HepG2 (cell line): ENCODE measurements around the gene GCHFR. TPM values are rescaled to one million over a fixed set of nuclear protein-coding genes. Genes with fewer than 3 reads are reported as not detected.

ENCODE experiments used
- ATAD3A ChIP-seq: sonication (generic); formaldehyde crosslinking; IDR thresholded peaks from 2 replicates; pipeline ENCODE4 v1.4.0; 2020; ENCODE audit warnings: missing genetic modification reagents
- CSRNP1 ChIP-seq: sonication (generic); formaldehyde crosslinking; IDR thresholded peaks from 2 replicates; pipeline ENCODE4 v1.8.1; 2023; ENCODE audit warnings: mild to moderate bottlenecking, missing genetic modification reagents
- MTF1 ChIP-seq: sonication (generic); formaldehyde crosslinking; IDR thresholded peaks from 2 replicates; pipeline ENCODE4 v1.5.0; 2020; ENCODE audit warnings: missing genetic modification reagents
- PRDM10 ChIP-seq: sonication (generic); formaldehyde crosslinking; IDR thresholded peaks from 2 replicates; pipeline ENCODE4 v1.4.0; 2020; ENCODE audit warnings: low read depth, missing genetic modification reagents
- RCOR2 ChIP-seq: IDR thresholded peaks from 2 replicates; pipeline ENCODE4 v1.6.1; 2016; ENCODE audit warnings: missing biosample characterization, missing genetic modification reagents
- SIN3A ChIP-seq: IDR thresholded peaks from 2 replicates; pipeline ENCODE4 v1.6.1; 2011; ENCODE audit warnings: low read depth, mild to moderate bottlenecking, control low read depth, low read length, borderline replicate concordance
- ZBTB20 ChIP-seq: sonication (generic); formaldehyde crosslinking; IDR thresholded peaks from 2 replicates; pipeline ENCODE4 v1.8.1; 2023; ENCODE audit warnings: missing genetic modification reagents, low read depth, mild to moderate bottlenecking, borderline replicate concordance
- ZFP36L2 ChIP-seq: sonication (generic); formaldehyde crosslinking; IDR thresholded peaks from 2 replicates; pipeline ENCODE4 v1.4.0; 2020; ENCODE audit warnings: missing genetic modification reagents
- ZNF225 ChIP-seq: sonication (generic); formaldehyde crosslinking; IDR thresholded peaks from 2 replicates; pipeline ENCODE4 v1.4.0; 2020; ENCODE audit warnings: mild to moderate bottlenecking, missing genetic modification reagents
- ZNF30 ChIP-seq: sonication (generic); formaldehyde crosslinking; IDR thresholded peaks from 2 replicates; pipeline ENCODE4 v1.5.0; 2020; ENCODE audit warnings: mild to moderate bottlenecking, missing genetic modification reagents
- ZNF333 ChIP-seq: sonication (generic); formaldehyde crosslinking; IDR thresholded peaks from 2 replicates; pipeline ENCODE4 v1.4.0; 2020; ENCODE audit warnings: mild to moderate bottlenecking, missing genetic modification reagents, borderline replicate concordance
- ZNF574 ChIP-seq: sonication (generic); formaldehyde crosslinking; IDR thresholded peaks from 2 replicates; pipeline ENCODE4 v1.4.0; 2020; ENCODE audit warnings: missing genetic modification reagents
- ZNF577 ChIP-seq: sonication (generic); formaldehyde crosslinking; IDR thresholded peaks from 2 replicates; pipeline ENCODE4 v1.4.0; 2020; ENCODE audit warnings: mild to moderate bottlenecking, low read depth, missing genetic modification reagents, borderline replicate concordance
- ZNF7 ChIP-seq: IDR thresholded peaks from 2 replicates; pipeline ENCODE4 v1.6.1; 2016; ENCODE audit warnings: missing biosample characterization, missing genetic modification reagents
- ZNF773 ChIP-seq: sonication (generic); formaldehyde crosslinking; IDR thresholded peaks from 2 replicates; pipeline ENCODE4 v1.4.0; 2020; ENCODE audit warnings: missing genetic modification reagents, borderline replicate concordance
- polyA plus RNA-seq, 8 experiments: library from polyadenylated mRNA; depleted of rRNA in 3 of 8; stranded (reverse) in 7 of 8; unstranded in 1 of 8; fragments of >200 nt; fragmentation: Illumina TruSeq in 4 of 8; extraction: Trizol in 4 of 8; gene quantifications; 2 replicates each; pipeline versions ENCODE4 v1.2.1 to v1.2.3, GENCODE V29; 2011 to 2016; ENCODE audit warnings: low read depth in 4 of 8, missing spikeins in 1 of 8, mixed read lengths in 1 of 8; ENCODE audit not compliant: insufficient read depth in 1 of 8
- total RNA-seq, 5 experiments: library from RNA; depleted of rRNA; stranded (reverse); fragments of >200 nt; fragmentation: Illumina TruSeq; extraction: Trizol; gene quantifications; 2 replicates each; pipeline ENCODE4 v1.2.3, GENCODE V29; 2016; ENCODE audit warnings: low read depth in 1 of 5
- TF ChIP-seq, protein P1 (sequence below): sonication (generic); formaldehyde crosslinking; IDR thresholded peaks from 2 replicates; pipeline ENCODE4 v1.8.0; 2022; ENCODE audit warnings: missing genetic modification reagents, low read depth, mild to moderate bottlenecking, borderline replicate concordance

GCHFR gene
- total and polyA plus RNA-seq, 2 of the 13 experiments (the other 11 are each of a cell fraction or from before 2014, with no cell fraction given) = 51.5 to 92.4 TPM

- TF ChIP-seq CSRNP1 (CRISPR knock-in tag) (no peak; the same call in 1 of the 2 replicates), ZNF773 (CRISPR knock-in tag) (no peak), ZNF577 (CRISPR knock-in tag) (0 out of 2 replicates have a peak, but pooled peaks have one; percentile 52), MTF1 (CRISPR knock-in tag) (0 out of 2 replicates have a peak, but pooled peaks have one; percentile 36), ZBTB20 (peak; percentile 63; the same call in 1 of the 2 replicates), ZNF225 (no peak; the same call in 1 of the 2 replicates), ZNF574 (CRISPR knock-in tag) (no peak; the same call in 1 of the 2 replicates), ZNF333 (CRISPR knock-in tag) (no peak), SIN3A (peak; percentile 85; the same call in 1 of the 2 replicates), ATAD3A (CRISPR knock-in tag) (no peak), PRDM10 (CRISPR knock-in tag) (no peak; the same call in 1 of the 2 replicates), ZNF30 (CRISPR knock-in tag) (peak; percentile 82; the same call in 1 of the 2 replicates), ZNF7 (CRISPR knock-in tag) (no peak), ZFP36L2 (CRISPR knock-in tag) (no peak), RCOR2 (CRISPR knock-in tag) (no peak)
- TF ChIP-seq, protein P1, sequence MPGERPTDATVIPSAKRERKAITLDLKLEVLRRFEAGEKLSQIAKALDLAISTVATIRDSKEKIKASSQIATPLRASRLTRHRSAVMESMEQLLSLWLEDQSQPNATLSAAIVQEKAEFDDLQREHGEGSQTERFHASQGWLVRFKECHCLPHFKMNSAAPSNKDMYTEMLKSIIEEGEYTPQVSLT (CRISPR knock-in tag) = no peak; the same call in 1 of the 2 replicates
Observed at GRCh38 chr15:40763801-40764628, at the start of gene GCHFR (continued).
